Mesenchymal stem cell (in vitro differentiated cells and primary cell): Measurements from ENCODE around the gene OOSP1.

ENCODE experiments used
- DNase-seq: peaks from one replicate; pipeline ENCODE4 v3.0.0-alpha.2; 2013
- H2AFZ ChIP-seq: one replicate; pipeline ENCODE4 v1.6.1; 2013; ENCODE audit warnings: low read depth, mild to moderate bottlenecking, control low read depth, inconsistent platforms, low read length, moderate library complexity
- H2AK5ac ChIP-seq: 2 replicates; pipeline ENCODE4 v1.6.1; 2013; ENCODE audit warnings: low read length, moderate library complexity, mild to moderate bottlenecking, inconsistent platforms; ENCODE audit not compliant: severe bottlenecking
- H2BK120ac ChIP-seq: one replicate; pipeline ENCODE4 v1.6.1; 2013; ENCODE audit warnings: low read depth, mild to moderate bottlenecking, inconsistent platforms, low read length, moderate library complexity
- H2BK12ac ChIP-seq, 2 experiments: one replicate each; pipeline ENCODE4 v1.6.1; 2013; ENCODE audit warnings: inconsistent platforms in 2 of 2, low read length in 2 of 2, mild to moderate bottlenecking in 2 of 2, moderate library complexity in 2 of 2, control low read depth in 1 of 2
- H2BK15ac ChIP-seq: one replicate; pipeline ENCODE4 v1.6.1; 2013; ENCODE audit warnings: mild to moderate bottlenecking, low read depth, inconsistent platforms; ENCODE audit not compliant: poor library complexity, severe bottlenecking
- H2BK5ac ChIP-seq: 2 replicates; pipeline ENCODE4 v1.6.1; 2013; ENCODE audit warnings: low read depth, mild to moderate bottlenecking, low read length, control low read depth, inconsistent platforms; ENCODE audit not compliant: poor library complexity, severe bottlenecking
- H3K14ac ChIP-seq, 2 experiments: one replicate each; pipeline ENCODE4 v1.6.1; 2013; ENCODE audit warnings: inconsistent platforms in 2 of 2, low read length in 2 of 2, control low read depth in 1 of 2, mild to moderate bottlenecking in 1 of 2, moderate library complexity in 1 of 2
- H3K18ac ChIP-seq, 2 experiments: one replicate each; pipeline ENCODE4 v1.6.1; 2013; ENCODE audit warnings: inconsistent platforms in 2 of 2, low read length in 2 of 2, control low read depth in 1 of 2, low read depth in 1 of 2, mild to moderate bottlenecking in 1 of 2
- H3K23ac ChIP-seq, 2 experiments: one replicate each; pipeline ENCODE4 v1.6.1; 2013; ENCODE audit warnings: inconsistent platforms in 2 of 2, low read length in 2 of 2, mild to moderate bottlenecking in 2 of 2, moderate library complexity in 2 of 2, control low read depth in 1 of 2
- H3K27ac ChIP-seq: 2 replicates; pipeline ENCODE4 v1.5.1; 2013; ENCODE audit warnings: mild to moderate bottlenecking, moderate library complexity, low read length, control low read depth, inconsistent platforms; ENCODE audit not compliant: poor library complexity, severe bottlenecking
- H3K27me3 ChIP-seq, 2 experiments: 2 replicates each; pipeline versions ENCODE4 v1.6.1 to v1.7.0; 2013; ENCODE audit warnings: low read length in 2 of 2, mild to moderate bottlenecking in 2 of 2, moderate library complexity in 2 of 2, control low read depth in 1 of 2, inconsistent platforms in 1 of 2; ENCODE audit not compliant: control insufficient read depth in 1 of 2, insufficient read depth in 1 of 2
- H3K36me3 ChIP-seq, 2 experiments: 2 replicates each; pipeline versions ENCODE4 v1.6.1 to v1.7.0; 2013; ENCODE audit warnings: low read length in 2 of 2, control low read depth in 1 of 2, inconsistent platforms in 1 of 2, low read depth in 1 of 2, mild to moderate bottlenecking in 1 of 2; ENCODE audit not compliant: insufficient read depth in 2 of 2, control insufficient read depth in 1 of 2
- H3K4ac ChIP-seq, 2 experiments: one replicate each; pipeline ENCODE4 v1.6.1; 2013; ENCODE audit warnings: inconsistent platforms in 2 of 2, low read length in 2 of 2, mild to moderate bottlenecking in 2 of 2, moderate library complexity in 2 of 2, control low read depth in 1 of 2, low read depth in 1 of 2
- H3K4me1 ChIP-seq: 2 replicates; pipeline ENCODE4 v1.6.1; 2013; ENCODE audit warnings: low read depth, low read length, control low read depth; ENCODE audit not compliant: control insufficient read depth, insufficient read depth
- H3K4me2 ChIP-seq: 2 replicates; pipeline ENCODE4 v1.6.1; 2013; ENCODE audit warnings: low read length, mild to moderate bottlenecking, inconsistent platforms; ENCODE audit not compliant: poor library complexity, severe bottlenecking
- H3K4me3 ChIP-seq, 2 experiments: 2 replicates each; pipeline versions ENCODE4 v1.5.1 to v1.7.0; 2013; ENCODE audit warnings: low read length in 2 of 2, mild to moderate bottlenecking in 2 of 2, control low read depth in 1 of 2, low read depth in 1 of 2; ENCODE audit not compliant: insufficient read depth in 1 of 2
- H3K79me1 ChIP-seq: replicated peaks from 2 replicates; pipeline ENCODE4 v1.6.1; 2013; ENCODE audit warnings: mild to moderate bottlenecking, control low read depth, low read length, inconsistent platforms; ENCODE audit not compliant: poor library complexity, severe bottlenecking
- H3K9ac ChIP-seq: 2 replicates; pipeline ENCODE4 v1.7.0; 2013; ENCODE audit warnings: mild to moderate bottlenecking, low read length, moderate library complexity
- H3K9me3 ChIP-seq: 2 replicates; pipeline ENCODE4 v1.7.0; 2013; ENCODE audit warnings: mild to moderate bottlenecking, low read length; ENCODE audit not compliant: control insufficient read depth
- H4K8ac ChIP-seq: one replicate; pipeline ENCODE4 v1.6.1; 2013; ENCODE audit warnings: inconsistent platforms, mild to moderate bottlenecking, low read length, moderate library complexity
- H4K91ac ChIP-seq: one replicate; pipeline ENCODE4 v1.6.1; 2013; ENCODE audit warnings: mild to moderate bottlenecking, low read length, inconsistent platforms
- WGBS: methylation state at CpG from one replicate; pipeline ENCODE4 v1.1.7; 2013; ENCODE audit warnings: mixed read lengths; 5-methylcytosine and 5-hydroxymethylcytosine counted together

The OOSP1 gene

GRCh38 chr11:59957094-59957493, 18.9 kb downstream of the OOSP1 start:
- no peaks in the 10 kb centered on the region for H3K36me3 ChIP-seq
- no peak overlapping the region for H3K18ac ChIP-seq
- H3K27ac ChIP-seq: no peak overlapping the region
- no peak overlapping the region for H3K4me3 ChIP-seq
- no peak overlapping the region for H3K4ac ChIP-seq
- H2BK5ac ChIP-seq: no peak overlapping the region
- H4K8ac ChIP-seq: no peak overlapping the region
- peak; percentile 5 for DNase-seq
- H3K4me1 ChIP-seq: no peaks in the 10 kb centered on the region
- WGBS: 60% methylated on average over 1 of the region's 4 CpGs
- H3K27me3 ChIP-seq: no peaks in the 10 kb centered on the region
- H2AK5ac ChIP-seq: no peak overlapping the region
- no peak overlapping the region for H2BK120ac ChIP-seq
- H3K23ac ChIP-seq: no peak overlapping the region
- no peak overlapping the region for H4K91ac ChIP-seq
- H2BK12ac ChIP-seq: no peak overlapping the region
- no peak overlapping the region for H3K14ac ChIP-seq
- H2BK15ac ChIP-seq: no peak overlapping the region
- H3K9me3 ChIP-seq: no peaks in the 10 kb centered on the region
- no peaks in the 10 kb centered on the region for H3K79me1 ChIP-seq
- H3K9ac ChIP-seq: no peak overlapping the region
- H3K4me2 ChIP-seq: no peak overlapping the region
- H2AFZ ChIP-seq: no peak overlapping the region

- Histone ChIP-seq H4K8ac (no peak overlapping the region), H3K4me3 (no peak overlapping the region), H3K4ac (no peak overlapping the region), H3K27me3 (no peaks in the 10 kb centered on the region), H4K91ac (no peak overlapping the region), H2AK5ac (no peak overlapping the region), H3K36me3 (no peaks in the 10 kb centered on the region), H3K27ac (no peak overlapping the region), H3K9me3 (no peaks in the 10 kb centered on the region), H3K23ac (no peak overlapping the region), H3K14ac (no peak overlapping the region), H3K18ac (no peak overlapping the region), H3K4me1 (no peaks in the 10 kb centered on the region), H2AFZ (no peak overlapping the region), H2BK120ac (no peak overlapping the region), H3K4me2 (no peak overlapping the region), H2BK12ac (no peak overlapping the region), H2BK5ac (no peak overlapping the region), H3K79me1 (no peaks in the 10 kb centered on the region), H3K9ac (no peak overlapping the region), H2BK15ac (no peak overlapping the region)
- DNase-seq: no peak
- 63% methylated on average over 6 of the region's 9 CpGs for WGBS
Measured at GRCh38 chr11:59960502-59961381, 22.5 kb downstream of the OOSP1 start.

- Histone ChIP-seq H3K18ac (no peak overlapping the region), H4K91ac (no peak overlapping the region), H2AK5ac (no peak overlapping the region), H3K4ac (no peak overlapping the region), H2BK5ac (no peak overlapping the region), H3K36me3 (no peaks in the 10 kb centered on the region), H3K9ac (no peak overlapping the region), H3K9me3 (no peaks in the 10 kb centered on the region), H3K4me3 (no peak overlapping the region), H3K14ac (no peak overlapping the region), H3K27ac (no peak overlapping the region), H2BK120ac (no peak overlapping the region), H3K4me1 (no peaks in the 10 kb centered on the region), H3K79me1 (no peaks in the 10 kb centered on the region), H4K8ac (no peak overlapping the region), H2BK12ac (no peak overlapping the region), H2AFZ (no peak overlapping the region), H3K4me2 (no peak overlapping the region), H2BK15ac (no peak overlapping the region), H3K23ac (no peak overlapping the region), H3K27me3 (no peaks in the 10 kb centered on the region)
- 81% methylated on average over 2 of the region's 2 CpGs for WGBS
- DNase-seq: no peak
Measured at GRCh38 chr11:59962107-59962482, 23.9 kb downstream of the OOSP1 start.

GRCh38 chr11:59963733-59964132, 25.5 kb downstream of the OOSP1 start, which contains the start of gene OOSP4A:
TSS of gene OOSP4A (plus strand) at chr11:59964033. CDS start at chr11:59964033, 0 bp downstream.
- Histone ChIP-seq H3K14ac (no peak within 1 kb of the TSS), H3K79me1 (no peaks in the 10 kb centered on the region), H3K27ac (no peak within 1 kb of the TSS), H2AFZ (no peak within 1 kb of the TSS), H2BK120ac (no peak within 1 kb of the TSS), H3K36me3 (no peaks in the 10 kb centered on the region), H3K4me1 (no peaks in the 10 kb centered on the region), H3K9me3 (no peaks in the 10 kb centered on the region), H3K27me3 (no peaks in the 10 kb centered on the region), H3K4me3 (no peak within 1 kb of the TSS), H2BK15ac (no peak within 1 kb of the TSS), H3K4ac (no peak within 1 kb of the TSS), H2BK5ac (no peak within 1 kb of the TSS), H2BK12ac (no peak within 1 kb of the TSS), H3K4me2 (no peak within 1 kb of the TSS), H4K8ac (no peak within 1 kb of the TSS), H3K9ac (no peak within 1 kb of the TSS), H3K18ac (no peak within 1 kb of the TSS), H4K91ac (no peak within 1 kb of the TSS), H2AK5ac (no peak within 1 kb of the TSS), H3K23ac (no peak within 1 kb of the TSS)
- DNase-seq: no peak
- 83% methylated on average over 3 of the region's 3 CpGs for WGBS
